ENCODE results near the gene ENTPD8. TPM values are rescaled to one million over a fixed set of nuclear protein-coding genes. Genes with fewer than 3 reads are reported as not detected.
"Not testable (repeated sequence)": the region's sequence is repeated elsewhere in the genome, so short reads cannot be mapped to it uniquely, and the experiment has no call there.

The ENTPD8 gene
- total and polyA plus RNA-seq, 2 donors (not counting 1 experiment from before 2014, with no cell fraction given), result not detected

- H3K27me3 ChIP-seq (replicated peaks in 1 of 4; ENCODE audit: control extremely low read depth in 1 of 4, control insufficient read depth in 3 of 4, insufficient read depth in 4 of 4, low read length in 3 of 4), result no peaks in the 10 kb centered on the region
- H3K9me3 ChIP-seq (ENCODE audit: control extremely low read depth in 1 of 3, control insufficient read depth in 2 of 3, insufficient read depth in 1 of 3, low read length in 2 of 3), result no peaks in the 10 kb centered on the region
- peak overlapping the region in 1 of 2 donors; percentile 61 for H3K27ac ChIP-seq (ENCODE audit: low read length in 2 of 2)
- no peak overlapping the region for H3K4me3 Mint-ChIP-seq
- WGBS (ENCODE audit: insufficient coverage), result 62% methylated on average over 34 of the region's 34 CpGs
- ATAC-seq (ENCODE audit: low read depth) (no peak), DNase-seq (no peak)
- H3K9ac ChIP-seq (ENCODE audit: low read length), result no peak overlapping the region
- peak overlapping the region; percentile 54 for H2AFZ ChIP-seq (ENCODE audit: insufficient read depth, low read depth, low read length, poor library complexity, severe bottlenecking)
- peaks cover 0 to 4% of the 10 kb centered on the region in 2 experiments for H3K36me3 ChIP-seq (replicated peaks in 1 of 2; ENCODE audit: control extremely low read depth in 1 of 2, control insufficient read depth in 1 of 2, extremely low read depth in 1 of 2, insufficient read depth in 2 of 2, low read length in 1 of 2)
- no peaks in the 10 kb centered on the region for H3K27me3 Mint-ChIP-seq
- peaks cover 9 to 13% of the 10 kb centered on the region in 2 donors for H3K4me1 ChIP-seq (ENCODE audit: control insufficient read depth in 2 of 2, insufficient read depth in 2 of 2, low read length in 2 of 2)
- no peaks in the 10 kb centered on the region for H3K9me3 Mint-ChIP-seq (ENCODE audit: insufficient read depth)
- ChIA-PET CTCF (no interaction called here), POLR2A (no interaction called here)
- H3K4me3 ChIP-seq (ENCODE audit: control extremely low read depth in 1 of 5, extremely low read depth in 1 of 5, insufficient read depth in 1 of 5, low read depth in 2 of 5, low read length in 4 of 5), result peak overlapping the region in 1 of 5 experiments; percentile 20
- no peaks in the 10 kb centered on the region for H4K20me1 ChIP-seq (ENCODE audit: control insufficient read depth, insufficient read depth, low read length, poor library complexity, severe bottlenecking)
- H3K4me1 Mint-ChIP-seq, result peaks cover 3% of the 10 kb centered on the region
- H3K4me2 ChIP-seq (replicated peaks; ENCODE audit: low read depth, low read length, poor library complexity, severe bottlenecking), result peak overlapping the region; percentile 68
- intact Hi-C loops (cut with micrococcal nuclease), result no loop called here
- peaks cover 2% of the 10 kb centered on the region for H3K79me2 ChIP-seq (ENCODE audit: control insufficient read depth, insufficient read depth, low read length)
- no peak overlapping the region for H3K27ac Mint-ChIP-seq
- TF ChIP-seq EZH2 (IDR thresholded peaks at IDR 0.05; ENCODE audit: borderline replicate concordance, insufficient read depth, low read depth, low read length, poor library complexity, severe bottlenecking), result no peak
Measured at GRCh38 chr9:137387114-137387890, 53.9 kb downstream of the ENTPD8 start.

DNA sequence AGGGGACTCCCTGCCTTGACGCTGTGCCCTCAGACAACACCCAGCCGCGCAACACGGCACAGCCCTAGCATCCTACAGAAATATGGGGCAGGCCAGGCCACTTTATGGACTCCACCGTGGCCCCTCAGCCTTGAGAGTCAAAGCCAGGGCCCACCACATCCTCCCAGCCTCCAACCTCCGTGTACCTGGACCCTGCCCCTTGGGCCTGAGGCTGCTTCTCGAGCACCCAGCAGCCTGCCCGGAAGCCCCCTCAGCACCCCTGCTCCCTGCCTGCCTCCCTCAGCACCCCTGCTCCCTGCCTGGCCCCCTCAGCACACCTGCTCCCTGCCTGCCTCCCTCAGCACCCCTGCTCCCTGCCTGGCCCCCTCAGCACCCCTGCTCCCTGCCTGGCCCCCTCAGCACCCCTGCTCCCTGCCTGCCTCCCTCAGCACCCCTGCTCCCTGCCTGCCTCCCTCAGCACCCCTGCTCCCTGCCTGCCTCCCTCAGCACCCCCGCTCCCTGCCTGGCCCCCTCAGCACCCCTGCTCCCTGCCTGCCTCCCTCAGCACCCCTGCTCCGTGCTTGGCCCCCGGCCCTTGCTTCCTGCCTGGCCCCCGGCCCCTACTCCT lies 54.5 kb downstream of the ENTPD8 start:
- peak overlapping the region; percentile 68 for H3K4me2 ChIP-seq (replicated peaks; ENCODE audit: low read depth, low read length, poor library complexity, severe bottlenecking)
- H3K4me3 Mint-ChIP-seq; H4K20me1 ChIP-seq (ENCODE audit: control insufficient read depth, insufficient read depth, low read length, poor library complexity, severe bottlenecking); H2AFZ ChIP-seq (ENCODE audit: insufficient read depth, low read depth, low read length, poor library complexity, severe bottlenecking); intact Hi-C loops (cut with micrococcal nuclease); H3K4me3 ChIP-seq (ENCODE audit: control extremely low read depth in 1 of 5, extremely low read depth in 1 of 5, insufficient read depth in 1 of 5, low read depth in 2 of 5, low read length in 4 of 5); H3K36me3 ChIP-seq (replicated peaks in 1 of 2; ENCODE audit: control extremely low read depth in 1 of 2, control insufficient read depth in 1 of 2, extremely low read depth in 1 of 2, insufficient read depth in 2 of 2, low read length in 1 of 2); H3K9me3 Mint-ChIP-seq (ENCODE audit: insufficient read depth); H3K79me2 ChIP-seq (ENCODE audit: control insufficient read depth, insufficient read depth, low read length); H3K4me1 Mint-ChIP-seq; POLR2A ChIA-PET; H3K27me3 Mint-ChIP-seq; H3K9me3 ChIP-seq (ENCODE audit: control extremely low read depth in 1 of 3, control insufficient read depth in 2 of 3, insufficient read depth in 1 of 3, low read length in 2 of 3); CTCF ChIA-PET; H3K9ac ChIP-seq (ENCODE audit: low read length); H3K27ac Mint-ChIP-seq; DNase-seq; H3K27me3 ChIP-seq (replicated peaks in 1 of 4; ENCODE audit: control extremely low read depth in 1 of 4, control insufficient read depth in 3 of 4, insufficient read depth in 4 of 4, low read length in 3 of 4); H3K27ac ChIP-seq (ENCODE audit: low read length in 2 of 2); ATAC-seq (ENCODE audit: low read depth): not testable (repeated sequence)
- peaks cover 9 to 13% of the 10 kb centered on the region in 2 donors for H3K4me1 ChIP-seq (ENCODE audit: control insufficient read depth in 2 of 2, insufficient read depth in 2 of 2, low read length in 2 of 2)
- 75% methylated on average over 11 of the region's 12 CpGs for WGBS (ENCODE audit: insufficient coverage)

Data from B cell (primary cell).